Natural killer cell (primary cell): ENCODE results near the gene GOT1. TPM values are rescaled to one million over a fixed set of nuclear protein-coding genes. Genes with fewer than 3 reads are reported as not detected.

Experiments
- ATAC-seq, 3 donors: fragments of 150-1000 bp in 2 of 3; fragments of 200-7000 bp in 1 of 3; cut with Tn5 transposase; 1 replicate in 1 of 3; 2 replicates in 2 of 3; pipeline ENCODE4 v1.10.0; 2021; ENCODE audit warnings: mild to moderate bottlenecking in 2 of 3, moderate library complexity in 2 of 3
- DNase-seq, 2 donors: peaks; one replicate each; pipeline versions ENCODE4 v3.0.0 to v3.0.0-alpha.2; 2013 to 2021; ENCODE audit warnings: mixed read lengths in 1 of 2
- H3K27ac ChIP-seq: one replicate; pipeline ENCODE4 v1.5.1; 2013; ENCODE audit warnings: mild to moderate bottlenecking, low read length
- H3K27me3 ChIP-seq: one replicate; pipeline ENCODE4 v1.6.1; 2013; ENCODE audit warnings: low read length; ENCODE audit not compliant: control insufficient read depth, insufficient read depth
- H3K36me3 ChIP-seq: one replicate; pipeline ENCODE4 v1.6.1; 2013; ENCODE audit warnings: low read length; ENCODE audit not compliant: control insufficient read depth, insufficient read depth
- H3K4me1 ChIP-seq: one replicate; pipeline ENCODE4 v1.6.1; 2013; ENCODE audit warnings: low read length; ENCODE audit not compliant: control insufficient read depth, insufficient read depth
- H3K4me3 ChIP-seq: one replicate; pipeline ENCODE4 v1.5.1; 2013; ENCODE audit warnings: low read length
- H3K9me3 ChIP-seq: one replicate; pipeline ENCODE4 v1.6.1; 2013; ENCODE audit warnings: low read length; ENCODE audit not compliant: control insufficient read depth, insufficient read depth
- H3K27ac Mint-ChIP-seq, 2 donors: one replicate each; pipeline ENCODE4 v1.8.0; 2022; ENCODE audit warnings: mild to moderate bottlenecking in 2 of 2, mixed read lengths in 2 of 2, moderate library complexity in 1 of 2
- H3K27me3 Mint-ChIP-seq, 2 donors: one replicate each; pipeline ENCODE4 v1.8.0; 2022; ENCODE audit warnings: low read depth in 2 of 2, mixed read lengths in 2 of 2
- H3K36me3 Mint-ChIP-seq: one replicate; pipeline ENCODE4 v1.8.0; 2022; ENCODE audit warnings: mixed read lengths
- H3K4me1 Mint-ChIP-seq, 2 donors: one replicate each; pipeline ENCODE4 v1.8.0; 2022; ENCODE audit warnings: mixed read lengths in 2 of 2
- H3K4me3 Mint-ChIP-seq: one replicate; pipeline ENCODE4 v1.8.0; 2022; ENCODE audit warnings: mild to moderate bottlenecking, moderate library complexity, mixed read lengths
- H3K9me3 Mint-ChIP-seq, 2 donors: one replicate each; pipeline ENCODE4 v1.8.0; 2022; ENCODE audit warnings: mixed read lengths in 2 of 2
- WGBS: methylation state at CpG from one replicate; pipeline ENCODE4 v1.1.7; 2013; ENCODE audit warnings: missing lambda C conversion rate; ENCODE audit not compliant: insufficient coverage; 5-methylcytosine and 5-hydroxymethylcytosine counted together
- intact Hi-C: fragments of 100-400 bp; cut with micrococcal nuclease; formaldehyde crosslinking; loops from one replicate; pipeline ENCODE4 v1.14.2; 2022
- total RNA-seq, 4 donors: library from RNA; stranded (reverse); fragments of 120-200 nt in 1 of 4; gene quantifications; one replicate each; pipeline versions ENCODE4 v1.2.3 to v1.2.4, GENCODE V29; 2013 to 2022
- TF ChIP-seq, protein P1 (sequence below): fragments of 200-600 bp; IDR thresholded peaks from one replicate; pipeline ENCODE4 v1.8.0; 2022; ENCODE audit warnings: antibody characterized with exemption

GOT1 gene
- total RNA-seq, 3 donors from 2014 or later (not counting 1 experiment from before 2014, with no cell fraction given) = 8.5 to 15.1 (median 8.5) TPM

DNA sequence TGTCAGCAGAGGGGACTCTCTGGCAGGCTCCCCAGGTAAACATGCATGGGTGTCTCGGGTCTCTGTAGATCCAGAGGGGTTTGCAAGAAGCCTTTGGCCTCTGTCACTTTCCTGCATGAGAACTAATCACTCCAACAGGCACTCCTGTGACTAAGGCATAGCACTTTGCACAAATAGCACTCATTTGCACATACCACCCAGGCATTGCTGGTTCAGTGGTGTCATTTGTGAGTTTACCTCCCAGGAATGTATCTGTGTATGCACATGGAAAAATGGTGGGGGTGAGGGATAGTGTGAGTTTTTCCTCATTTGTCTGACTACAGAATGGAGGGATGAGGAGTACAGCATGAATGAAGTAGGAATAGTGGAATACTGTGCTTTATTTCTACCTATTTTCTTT, 61.8 kb downstream of the GOT1 start:
- no peaks in the 10 kb centered on the region for H3K4me1 ChIP-seq
- no peaks in the 10 kb centered on the region for H3K27me3 ChIP-seq
- no peak overlapping the region for H3K27ac ChIP-seq
- Mint-ChIP-seq H3K36me3 (no peaks in the 10 kb centered on the region), H3K27ac (no peak overlapping the region), H3K27me3 (peaks cover 9 to 55% of the 10 kb centered on the region in 2 donors), H3K9me3 (no peaks in the 10 kb centered on the region), H3K4me3 (no peak overlapping the region), H3K4me1 (no peaks in the 10 kb centered on the region)
- WGBS = 56% methylated on average over 1 of the region's 1 CpG
- H3K4me3 ChIP-seq = no peak overlapping the region
- ATAC-seq (no peak), DNase-seq (no peak)
- intact Hi-C loops = no loop called here
- no peaks in the 10 kb centered on the region for H3K36me3 ChIP-seq
- TF ChIP-seq, protein P1, sequence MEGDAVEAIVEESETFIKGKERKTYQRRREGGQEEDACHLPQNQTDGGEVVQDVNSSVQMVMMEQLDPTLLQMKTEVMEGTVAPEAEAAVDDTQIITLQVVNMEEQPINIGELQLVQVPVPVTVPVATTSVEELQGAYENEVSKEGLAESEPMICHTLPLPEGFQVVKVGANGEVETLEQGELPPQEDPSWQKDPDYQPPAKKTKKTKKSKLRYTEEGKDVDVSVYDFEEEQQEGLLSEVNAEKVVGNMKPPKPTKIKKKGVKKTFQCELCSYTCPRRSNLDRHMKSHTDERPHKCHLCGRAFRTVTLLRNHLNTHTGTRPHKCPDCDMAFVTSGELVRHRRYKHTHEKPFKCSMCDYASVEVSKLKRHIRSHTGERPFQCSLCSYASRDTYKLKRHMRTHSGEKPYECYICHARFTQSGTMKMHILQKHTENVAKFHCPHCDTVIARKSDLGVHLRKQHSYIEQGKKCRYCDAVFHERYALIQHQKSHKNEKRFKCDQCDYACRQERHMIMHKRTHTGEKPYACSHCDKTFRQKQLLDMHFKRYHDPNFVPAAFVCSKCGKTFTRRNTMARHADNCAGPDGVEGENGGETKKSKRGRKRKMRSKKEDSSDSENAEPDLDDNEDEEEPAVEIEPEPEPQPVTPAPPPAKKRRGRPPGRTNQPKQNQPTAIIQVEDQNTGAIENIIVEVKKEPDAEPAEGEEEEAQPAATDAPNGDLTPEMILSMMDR = no peak
- H3K9me3 ChIP-seq = no peaks in the 10 kb centered on the region

DNA sequence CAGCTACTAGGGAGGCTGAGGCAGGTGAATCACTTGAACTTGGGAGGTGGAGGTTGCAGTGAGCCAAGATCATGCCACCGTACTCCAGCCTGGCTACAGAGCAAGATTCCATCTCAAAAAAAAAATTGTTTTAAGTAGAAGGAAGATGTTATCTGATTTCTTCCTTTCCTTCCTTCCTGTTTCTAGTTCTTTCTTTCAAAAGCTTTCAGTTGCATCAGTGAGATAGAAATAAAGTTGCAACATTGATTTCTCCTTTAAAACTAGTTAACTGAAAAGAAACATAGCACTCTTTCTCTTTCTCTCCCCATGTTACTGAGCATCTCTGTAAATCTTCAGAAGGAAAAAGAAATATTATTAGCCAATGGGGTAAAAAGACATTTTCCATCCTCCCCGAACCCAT, 63.8 kb downstream of the GOT1 start:
- no peak for DNase-seq
- Histone ChIP-seq H3K4me3 (no peak overlapping the region), H3K27me3 (no peaks in the 10 kb centered on the region), H3K27ac (no peak overlapping the region), H3K9me3 (no peaks in the 10 kb centered on the region), H3K36me3 (no peaks in the 10 kb centered on the region), H3K4me1 (no peaks in the 10 kb centered on the region)
- Mint-ChIP-seq H3K27me3 (peaks cover 9 to 43% of the 10 kb centered on the region in 2 donors), H3K27ac (no peak overlapping the region), H3K9me3 (no peaks in the 10 kb centered on the region), H3K36me3 (no peaks in the 10 kb centered on the region), H3K4me1 (no peaks in the 10 kb centered on the region), H3K4me3 (no peak overlapping the region)
- WGBS = 78% methylated on average over 1 of the region's 2 CpGs
- TF ChIP-seq, protein P1 = no peak
- intact Hi-C loops = no loop called here
- no peak for ATAC-seq

DNA sequence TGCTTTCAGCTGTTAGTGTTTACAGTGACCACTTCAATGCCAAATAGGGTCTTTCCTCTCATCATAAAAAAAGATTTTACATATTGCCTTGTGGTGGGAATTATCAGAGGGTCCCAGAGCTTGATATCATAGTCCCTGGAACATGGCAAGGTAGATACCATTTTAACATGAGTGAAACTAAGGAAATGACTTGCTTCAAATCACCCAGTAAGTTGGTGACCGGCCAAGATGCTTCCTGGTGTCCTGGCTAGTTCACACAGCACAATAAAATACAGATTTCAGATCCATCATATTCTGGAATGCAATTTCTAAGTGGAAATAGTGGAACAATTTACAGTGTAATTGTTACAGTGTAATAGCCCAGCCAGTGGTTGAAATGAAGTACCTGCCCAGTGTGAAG, 64.7 kb downstream of the GOT1 start:
- H3K36me3 ChIP-seq = no peaks in the 10 kb centered on the region
- no peaks in the 10 kb centered on the region for H3K27me3 ChIP-seq
- ATAC-seq (no peak), DNase-seq (no peak)
- H3K27ac ChIP-seq = no peak overlapping the region
- H3K4me1 ChIP-seq = no peaks in the 10 kb centered on the region
- H3K36me3 Mint-ChIP-seq = no peaks in the 10 kb centered on the region
- intact Hi-C loops = no loop called here
- H3K27ac Mint-ChIP-seq = no peak overlapping the region
- no peaks in the 10 kb centered on the region for H3K9me3 Mint-ChIP-seq
- TF ChIP-seq, protein P1 = no peak
- no CpG with 5 or more reads among the region's 1 CpG for WGBS
- H3K4me1 Mint-ChIP-seq = no peaks in the 10 kb centered on the region
- H3K4me3 Mint-ChIP-seq = no peak overlapping the region
- H3K4me3 ChIP-seq = no peak overlapping the region
- peaks cover 6 to 34% of the 10 kb centered on the region in 2 donors for H3K27me3 Mint-ChIP-seq
- no peaks in the 10 kb centered on the region for H3K9me3 ChIP-seq

DNA sequence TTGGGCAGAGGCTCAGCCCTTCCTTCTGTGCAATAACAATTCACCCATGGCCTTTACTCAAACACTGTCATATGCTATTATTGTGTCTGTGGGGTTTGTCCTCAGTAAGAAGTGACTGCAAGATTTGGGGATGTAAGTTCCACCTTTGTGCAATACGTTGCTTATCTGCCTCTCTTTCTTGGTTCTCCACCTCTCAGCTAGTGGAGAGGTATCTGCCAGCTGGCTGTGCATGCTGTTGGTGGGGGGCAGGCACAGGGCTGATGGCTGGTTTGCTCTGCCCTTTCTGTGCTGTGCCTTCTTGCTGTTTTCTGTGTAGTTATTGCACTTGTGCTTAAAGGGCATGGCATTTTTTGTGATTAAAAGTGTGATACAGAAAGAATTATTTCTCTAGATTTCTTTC, 65.1 kb downstream of the GOT1 start:
- ATAC-seq (no peak), DNase-seq (no peak)
- Mint-ChIP-seq H3K36me3 (no peaks in the 10 kb centered on the region), H3K27me3 (peaks cover 6 to 29% of the 10 kb centered on the region in 2 donors), H3K27ac (no peak overlapping the region), H3K4me3 (no peak overlapping the region), H3K9me3 (no peaks in the 10 kb centered on the region), H3K4me1 (no peaks in the 10 kb centered on the region)
- H3K36me3 ChIP-seq = no peaks in the 10 kb centered on the region
- no peaks in the 10 kb centered on the region for H3K27me3 ChIP-seq
- H3K4me1 ChIP-seq = no peaks in the 10 kb centered on the region
- 63% methylated on average over 1 of the region's 1 CpG for WGBS
- H3K4me3 ChIP-seq = no peak overlapping the region
- H3K9me3 ChIP-seq = no peaks in the 10 kb centered on the region
- intact Hi-C loops = no loop called here
- no peak overlapping the region for H3K27ac ChIP-seq
- TF ChIP-seq, protein P1 = no peak
